Esophagus muscularis mucosa (tissue), 4 donors: ENCODE measurements around the gene PEX7.

Source experiments
- EP300 ChIP-seq: sonication (generic); formaldehyde crosslinking; IDR thresholded peaks from one replicate; pipeline ENCODE4 v1.6.1; 2017; ENCODE audit warnings: antibody characterized with exemption
- POLR2A ChIP-seq: fragments of 450-650 bp; IDR thresholded peaks from one replicate; pipeline ENCODE4 v1.6.1; 2017; ENCODE audit warnings: antibody characterized with exemption, moderate library complexity, mild to moderate bottlenecking, low read depth
- POLR2AphosphoS5 ChIP-seq, 2 donors: sonication (generic); formaldehyde crosslinking; IDR thresholded peaks; one replicate each; pipeline ENCODE4 v1.6.1; 2017; ENCODE audit warnings: antibody characterized with exemption in 2 of 2
- TF ChIP-seq, protein P1 (sequence below), 3 experiments: fragments of 200-600 bp in 2 of 3; fragments of 450-650 bp in 1 of 3; sonication (generic) in 2 of 3; IDR thresholded peaks; one replicate each; pipeline ENCODE4 v1.5.1; 2017 to 2019; ENCODE audit warnings: antibody characterized with exemption in 3 of 3, mild to moderate bottlenecking in 2 of 3, moderate library complexity in 1 of 3

DNA sequence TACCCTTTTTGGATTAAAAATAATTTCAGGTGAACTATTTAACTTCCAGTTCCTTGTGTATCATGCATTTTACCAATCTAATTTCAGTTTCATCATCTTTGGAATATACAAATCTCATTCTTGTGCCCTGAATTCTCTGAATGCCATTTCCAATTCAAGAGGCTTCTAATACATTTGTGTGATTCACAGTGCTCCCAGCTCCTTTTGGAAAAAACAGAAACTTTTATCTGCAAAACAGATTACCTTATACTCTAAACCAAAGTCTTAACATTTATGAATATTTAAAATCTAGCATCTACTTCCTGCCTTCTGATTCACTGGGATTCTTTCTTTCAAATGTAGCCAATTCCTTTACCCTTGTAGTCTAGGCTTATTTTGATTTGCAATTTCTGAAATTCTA lies 11.1 kb upstream of the PEX7 start:
- TF ChIP-seq, protein P1, sequence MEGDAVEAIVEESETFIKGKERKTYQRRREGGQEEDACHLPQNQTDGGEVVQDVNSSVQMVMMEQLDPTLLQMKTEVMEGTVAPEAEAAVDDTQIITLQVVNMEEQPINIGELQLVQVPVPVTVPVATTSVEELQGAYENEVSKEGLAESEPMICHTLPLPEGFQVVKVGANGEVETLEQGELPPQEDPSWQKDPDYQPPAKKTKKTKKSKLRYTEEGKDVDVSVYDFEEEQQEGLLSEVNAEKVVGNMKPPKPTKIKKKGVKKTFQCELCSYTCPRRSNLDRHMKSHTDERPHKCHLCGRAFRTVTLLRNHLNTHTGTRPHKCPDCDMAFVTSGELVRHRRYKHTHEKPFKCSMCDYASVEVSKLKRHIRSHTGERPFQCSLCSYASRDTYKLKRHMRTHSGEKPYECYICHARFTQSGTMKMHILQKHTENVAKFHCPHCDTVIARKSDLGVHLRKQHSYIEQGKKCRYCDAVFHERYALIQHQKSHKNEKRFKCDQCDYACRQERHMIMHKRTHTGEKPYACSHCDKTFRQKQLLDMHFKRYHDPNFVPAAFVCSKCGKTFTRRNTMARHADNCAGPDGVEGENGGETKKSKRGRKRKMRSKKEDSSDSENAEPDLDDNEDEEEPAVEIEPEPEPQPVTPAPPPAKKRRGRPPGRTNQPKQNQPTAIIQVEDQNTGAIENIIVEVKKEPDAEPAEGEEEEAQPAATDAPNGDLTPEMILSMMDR (IDR thresholded peaks at IDR 0.05), result no peak
- TF ChIP-seq POLR2A (no peak), POLR2AphosphoS5 (IDR thresholded peaks at IDR 0.05) (no peak), EP300 (no peak)
